KMS-11 (cell line): ENCODE results near the gene XIST.

Source experiments
- H2AFZ ChIP-seq: fragments of 200-600 bp; sonication (generic); 2 replicates; pipeline ENCODE4 v1.6.1; 2016; ENCODE audit warnings: antibody characterized with exemption, mixed run types, low read depth
- H3K27ac ChIP-seq: fragments of 200-600 bp; sonication (generic); 2 replicates; pipeline ENCODE4 v1.6.1; 2016; ENCODE audit warnings: mild to moderate bottlenecking, mixed run types
- H3K27me3 ChIP-seq: fragments of 200-600 bp; sonication (generic); 2 replicates; pipeline ENCODE4 v1.6.1; 2017; ENCODE audit warnings: mild to moderate bottlenecking, low read depth, mixed run types, moderate library complexity; ENCODE audit not compliant: insufficient read depth
- H3K36me3 ChIP-seq: fragments of 200-600 bp; sonication (generic); 2 replicates; pipeline ENCODE4 v1.6.1; 2017; ENCODE audit warnings: mild to moderate bottlenecking, mixed run types; ENCODE audit not compliant: insufficient read depth
- H3K4me1 ChIP-seq: fragments of 200-600 bp; sonication (generic); 2 replicates; pipeline ENCODE4 v1.6.1; 2016; ENCODE audit warnings: mild to moderate bottlenecking, low read depth, mixed run types; ENCODE audit not compliant: poor library complexity, severe bottlenecking
- H3K4me2 ChIP-seq: fragments of 200-600 bp; sonication (generic); 2 replicates; pipeline ENCODE4 v1.7.0; 2016; ENCODE audit warnings: mild to moderate bottlenecking, mixed run types
- H3K4me3 ChIP-seq: fragments of 200-600 bp; sonication (generic); IDR thresholded peaks from 2 replicates; pipeline ENCODE4 v1.6.1; 2017; ENCODE audit warnings: low read depth, low read length, mixed read lengths; ENCODE audit not compliant: insufficient read depth
- H3K79me2 ChIP-seq: fragments of 200-600 bp; sonication (generic); 2 replicates; pipeline ENCODE4 v1.6.1; 2016; ENCODE audit warnings: low read depth, mixed run types; ENCODE audit not compliant: insufficient read depth
- H3K9ac ChIP-seq: fragments of 200-600 bp; sonication (generic); 2 replicates; pipeline ENCODE4 v1.6.1; 2016; ENCODE audit warnings: mild to moderate bottlenecking, mixed run types
- H4K20me1 ChIP-seq: fragments of 200-600 bp; sonication (generic); 2 replicates; pipeline ENCODE4 v1.6.1; 2016; ENCODE audit warnings: mild to moderate bottlenecking, mixed run types; ENCODE audit not compliant: insufficient read depth
- CTCF ChIP-seq: fragments of 200-600 bp; sonication (generic); conservative IDR thresholded peaks from 2 replicates; pipeline ENCODE4 v1.6.1; 2017; ENCODE audit warnings: low read depth, mild to moderate bottlenecking, antibody characterized with exemption, low read length, moderate library complexity, mixed read lengths

XIST gene

GRCh38 chrX:73850124-73851013, 2.1 kb downstream of the XIST start:
- Histone ChIP-seq H3K79me2 (no peaks in the 10 kb centered on the region), H3K9ac (no peak overlapping the region), H3K36me3 (no peaks in the 10 kb centered on the region), H3K4me3 (no peak overlapping the region), H3K4me2 (no peak overlapping the region), H3K27ac (no peak overlapping the region), H2AFZ (no peak overlapping the region), H4K20me1 (no peaks in the 10 kb centered on the region), H3K4me1 (no peaks in the 10 kb centered on the region), H3K27me3 (no peaks in the 10 kb centered on the region)
- no peak for TF ChIP-seq CTCF

- Histone ChIP-seq H4K20me1 (no peaks in the 10 kb centered on the region), H3K9ac (no peak overlapping the region), H3K27me3 (no peaks in the 10 kb centered on the region), H3K4me3 (no peak overlapping the region), H3K36me3 (no peaks in the 10 kb centered on the region), H3K4me1 (no peaks in the 10 kb centered on the region), H3K79me2 (no peaks in the 10 kb centered on the region), H3K4me2 (no peak overlapping the region), H3K27ac (no peak overlapping the region), H2AFZ (no peak overlapping the region)
- TF ChIP-seq CTCF: no peak
Observed at GRCh38 chrX:73849073-73849472, 3.4 kb downstream of the XIST start.

GRCh38 chrX:73847991-73848390, 4.5 kb downstream of the XIST start:
- Histone ChIP-seq H3K79me2 (no peaks in the 10 kb centered on the region), H3K4me1 (no peaks in the 10 kb centered on the region), H3K4me3 (no peak overlapping the region), H2AFZ (no peak overlapping the region), H3K27me3 (no peaks in the 10 kb centered on the region), H3K4me2 (no peak overlapping the region), H3K27ac (no peak overlapping the region), H4K20me1 (no peaks in the 10 kb centered on the region), H3K9ac (no peak overlapping the region), H3K36me3 (no peaks in the 10 kb centered on the region)
- no peak for TF ChIP-seq CTCF

- Histone ChIP-seq H3K4me3 (no peak overlapping the region), H3K27me3 (no peaks in the 10 kb centered on the region)
- TF ChIP-seq CTCF: no peak
Observed at GRCh38 chrX:73847100-73847499, 5.4 kb downstream of the XIST start.

More at GRCh38 chrX:73847100-73847499, 5.4 kb downstream of the XIST start:
- Histone ChIP-seq H3K4me1 (no peaks in the 10 kb centered on the region), H3K27ac (no peak overlapping the region), H3K4me2 (no peak overlapping the region), H4K20me1 (no peaks in the 10 kb centered on the region), H3K79me2 (no peaks in the 10 kb centered on the region), H2AFZ (no peak overlapping the region), H3K36me3 (no peaks in the 10 kb centered on the region), H3K9ac (no peak overlapping the region)
